ENCODE data around the gene TRIO.

The TRIO gene

GRCh38 chr5:14463629-14464028 is 320.5 kb downstream of the TRIO start:
- ATAC-seq (replicated peaks) (no peak), DNase-seq (no peak)
- Mint-ChIP-seq H3K4me3 (no peak overlapping the region), H3K27me3 (no peaks in the 10 kb centered on the region), H3K9me3 (no peaks in the 10 kb centered on the region), H3K4me1 (no peaks in the 10 kb centered on the region), H3K27ac (no peak overlapping the region), H3K36me3 (peaks cover 44 to 55% of the 10 kb centered on the region in 2 donors)

GRCh38 chr5:14464096-14464495 is 321.0 kb downstream of the TRIO start:
- Mint-ChIP-seq H3K27ac (no peak overlapping the region), H3K4me1 (no peaks in the 10 kb centered on the region), H3K36me3 (peaks cover 44 to 55% of the 10 kb centered on the region in 2 donors), H3K27me3 (no peaks in the 10 kb centered on the region), H3K9me3 (no peaks in the 10 kb centered on the region), H3K4me3 (no peak overlapping the region)
- ATAC-seq (replicated peaks) (no peak), DNase-seq (no peak)

GRCh38 chr5:14464671-14465070 is 321.5 kb downstream of the TRIO start:
- peak overlapping the region; percentile 7 for H3K27ac Mint-ChIP-seq
- ATAC-seq (replicated peaks): no peak
- peaks cover 44 to 58% of the 10 kb centered on the region in 2 donors for H3K36me3 Mint-ChIP-seq
- no peaks in the 10 kb centered on the region for H3K4me1 Mint-ChIP-seq
- H3K4me3 Mint-ChIP-seq: no peak overlapping the region
- DNase-seq: no peak
- no peaks in the 10 kb centered on the region for H3K9me3 Mint-ChIP-seq
- no peaks in the 10 kb centered on the region for H3K27me3 Mint-ChIP-seq

GRCh38 chr5:14465116-14465515 is 322.0 kb downstream of the TRIO start:
- Mint-ChIP-seq H3K36me3 (peaks cover 44 to 58% of the 10 kb centered on the region in 2 donors), H3K27me3 (no peaks in the 10 kb centered on the region), H3K4me3 (no peak overlapping the region), H3K9me3 (no peaks in the 10 kb centered on the region), H3K27ac (peak overlapping the region; percentile 7), H3K4me1 (no peaks in the 10 kb centered on the region)
- ATAC-seq (replicated peaks): no peak
- DNase-seq: no peak

- no peak for DNase-seq
- Mint-ChIP-seq H3K4me3 (no peak overlapping the region), H3K9me3 (no peaks in the 10 kb centered on the region), H3K27me3 (no peaks in the 10 kb centered on the region), H3K36me3 (peaks cover 44 to 59% of the 10 kb centered on the region in 2 donors), H3K4me1 (no peaks in the 10 kb centered on the region), H3K27ac (no peak overlapping the region)
- no peak for ATAC-seq (replicated peaks)
Measured at GRCh38 chr5:14465776-14466175, 322.6 kb downstream of the TRIO start.

GRCh38 chr5:14467251-14467650 is 324.1 kb downstream of the TRIO start:
- Mint-ChIP-seq H3K9me3 (no peaks in the 10 kb centered on the region), H3K27me3 (no peaks in the 10 kb centered on the region)
- no peak for DNase-seq

GRCh38 chr5:14467886-14468285 is 324.7 kb downstream of the TRIO start:
- Mint-ChIP-seq H3K9me3 (no peaks in the 10 kb centered on the region), H3K27ac (no peak overlapping the region)
- ATAC-seq (replicated peaks): no peak

More at GRCh38 chr5:14467251-14467650, 324.1 kb downstream of the TRIO start:
- H3K4me1 Mint-ChIP-seq: no peaks in the 10 kb centered on the region
- H3K4me3 Mint-ChIP-seq: no peak overlapping the region
- H3K27ac Mint-ChIP-seq: no peak overlapping the region
- no peak for ATAC-seq (replicated peaks)
- peaks cover 36 to 55% of the 10 kb centered on the region in 2 donors for H3K36me3 Mint-ChIP-seq

GRCh38 chr5:14469551-14470377 is 326.6 kb downstream of the TRIO start:
- no peaks in the 10 kb centered on the region for H3K9me3 Mint-ChIP-seq
- no peak overlapping the region for H3K4me3 Mint-ChIP-seq
- H3K27me3 Mint-ChIP-seq: no peaks in the 10 kb centered on the region
- H3K4me1 Mint-ChIP-seq: no peaks in the 10 kb centered on the region
- H3K36me3 Mint-ChIP-seq: peaks cover 17 to 43% of the 10 kb centered on the region in 2 donors
- no peak overlapping the region for H3K27ac Mint-ChIP-seq
- ATAC-seq (replicated peaks) (no peak), DNase-seq (no peak)

More at GRCh38 chr5:14467886-14468285, 324.7 kb downstream of the TRIO start:
- Mint-ChIP-seq H3K27me3 (no peaks in the 10 kb centered on the region), H3K36me3 (peaks cover 29 to 51% of the 10 kb centered on the region in 2 donors), H3K4me3 (no peak overlapping the region), H3K4me1 (no peaks in the 10 kb centered on the region)
- no peak for DNase-seq

GRCh38 chr5:14471507-14471906 is 328.4 kb downstream of the TRIO start:
- DNase-seq: no peak
- Mint-ChIP-seq H3K9me3 (no peaks in the 10 kb centered on the region), H3K27me3 (no peaks in the 10 kb centered on the region), H3K4me3 (no peak overlapping the region), H3K36me3 (peaks cover 14 to 40% of the 10 kb centered on the region in 2 donors), H3K4me1 (no peaks in the 10 kb centered on the region), H3K27ac (no peak overlapping the region)
- ATAC-seq (replicated peaks): no peak

- no peak overlapping the region for H3K27ac Mint-ChIP-seq
- no peak overlapping the region for H3K4me3 Mint-ChIP-seq
- H3K4me1 Mint-ChIP-seq: no peaks in the 10 kb centered on the region
- DNase-seq: no peak
- H3K27me3 Mint-ChIP-seq: no peaks in the 10 kb centered on the region
- peaks cover 12 to 44% of the 10 kb centered on the region in 2 donors for H3K36me3 Mint-ChIP-seq
- H3K9me3 Mint-ChIP-seq: no peaks in the 10 kb centered on the region
- no peak for ATAC-seq (replicated peaks)
Measured at GRCh38 chr5:14472986-14473567, 329.9 kb downstream of the TRIO start.

- ATAC-seq (replicated peaks) (no peak), DNase-seq (no peak)
- Mint-ChIP-seq H3K4me1 (peaks cover 0 to 3% of the 10 kb centered on the region in 2 donors), H3K9me3 (no peaks in the 10 kb centered on the region), H3K27ac (peak overlapping the region; percentile 69), H3K4me3 (no peak overlapping the region), H3K27me3 (no peaks in the 10 kb centered on the region), H3K36me3 (peaks cover 19 to 40% of the 10 kb centered on the region in 2 donors)
Measured at GRCh38 chr5:14475045-14475444, 331.9 kb downstream of the TRIO start.

GRCh38 chr5:14476786-14477435 is 333.8 kb downstream of the TRIO start:
- no peak for ATAC-seq (replicated peaks)
- H3K36me3 Mint-ChIP-seq: peaks cover 30 to 51% of the 10 kb centered on the region in 2 donors
- peak overlapping the region; percentile 37 for H3K27ac Mint-ChIP-seq

GRCh38 chr5:14479143-14479696 is 336.1 kb downstream of the TRIO start:
- Mint-ChIP-seq H3K9me3 (no peaks in the 10 kb centered on the region), H3K4me1 (peaks cover 0 to 5% of the 10 kb centered on the region in 2 donors), H3K36me3 (peaks cover 40 to 57% of the 10 kb centered on the region in 2 donors), H3K27me3 (no peaks in the 10 kb centered on the region), H3K27ac (no peak overlapping the region), H3K4me3 (no peak overlapping the region)
- ATAC-seq (replicated peaks) (no peak), DNase-seq (no peak)

More at GRCh38 chr5:14476786-14477435, 333.8 kb downstream of the TRIO start:
- H3K9me3 Mint-ChIP-seq: no peaks in the 10 kb centered on the region
- no peaks in the 10 kb centered on the region for H3K27me3 Mint-ChIP-seq
- no peak overlapping the region for H3K4me3 Mint-ChIP-seq
- DNase-seq: no peak
- H3K4me1 Mint-ChIP-seq: peaks cover 0 to 3% of the 10 kb centered on the region in 2 donors

- no peak for ATAC-seq (replicated peaks)
- Mint-ChIP-seq H3K27ac (no peak overlapping the region), H3K36me3 (peaks cover 47 to 66% of the 10 kb centered on the region in 2 donors), H3K4me1 (peaks cover 0 to 5% of the 10 kb centered on the region in 2 donors), H3K9me3 (no peaks in the 10 kb centered on the region), H3K4me3 (no peak overlapping the region), H3K27me3 (no peaks in the 10 kb centered on the region)
- DNase-seq: no peak
Measured at GRCh38 chr5:14481349-14481748, 338.2 kb downstream of the TRIO start.

All from stimulated activated naive B cell treated with anti-CD40 and anti-IgM and Interleukin-4, amounts not matched to agents 10 μg/mL and 1 μg/mL and 100 μg/mL, for 72 hours (primary cell).